GM19395 (cell line): ENCODE measurements around the gene MOGAT2.
A peak's percentile ranks its signal among the peaks of the same experiment; 100 is the strongest.
"Not testable (repeated sequence)": the region's sequence is repeated elsewhere in the genome, so short reads cannot be mapped to it uniquely, and the experiment has no call there.

Source experiments
- ATAC-seq: cut with Tn5 transposase; IDR thresholded peaks from one replicate; pipeline ENCODE4 v1.9.1; 2021; ENCODE audit warnings: mild to moderate bottlenecking, moderate library complexity; ENCODE audit not compliant: unreplicated experiment

The MOGAT2 gene

GRCh38 chr11:75717608-75718418 is at the start of gene MOGAT2:
Gene MOGAT2 (plus strand): TSS chr11:75717838. CDS start chr11:75717889, 51 bp downstream.
- no peak for ATAC-seq

- no peak for ATAC-seq
Measured at GRCh38 chr11:75668451-75669297, 49.0 kb upstream of the MOGAT2 start, which contains the start of gene MAP6. Gene MAP6 (minus strand): TSS chr11:75669038. CDS start chr11:75668369, 669 bp downstream.

- ATAC-seq: no peak
Measured at GRCh38 chr11:75673977-75674582, 43.6 kb upstream of the MOGAT2 start.

GRCh38 chr11:75677275-75677674 is 40.4 kb upstream of the MOGAT2 start:
- ATAC-seq: peak; percentile 58

- no peak for ATAC-seq
Measured at GRCh38 chr11:75677909-75678308, 39.7 kb upstream of the MOGAT2 start.

- ATAC-seq: no peak
Measured at GRCh38 chr11:75678620-75679259, 38.9 kb upstream of the MOGAT2 start.

GRCh38 chr11:75679566-75679965 is 38.1 kb upstream of the MOGAT2 start:
- ATAC-seq: no peak

- not testable (repeated sequence) for ATAC-seq
Measured at GRCh38 chr11:75683856-75684255, 33.8 kb upstream of the MOGAT2 start.

GRCh38 chr11:75689863-75690609 is 27.6 kb upstream of the MOGAT2 start:
- ATAC-seq: peak; percentile 86

- ATAC-seq: no peak
Measured at GRCh38 chr11:75691804-75692203, 25.8 kb upstream of the MOGAT2 start.

- no peak for ATAC-seq
Measured at GRCh38 chr11:75697906-75698581, 19.6 kb upstream of the MOGAT2 start.

- ATAC-seq: no peak
Measured at GRCh38 chr11:75700940-75701339, 16.7 kb upstream of the MOGAT2 start.

GRCh38 chr11:75703695-75704237 is 13.9 kb upstream of the MOGAT2 start:
- ATAC-seq: no peak

- ATAC-seq: no peak
Measured at GRCh38 chr11:75705541-75705940, 12.1 kb upstream of the MOGAT2 start.

GRCh38 chr11:75706260-75706729 is 11.3 kb upstream of the MOGAT2 start:
- ATAC-seq: peak; percentile 54

GRCh38 chr11:75714211-75714610 is 3.4 kb upstream of the MOGAT2 start:
- ATAC-seq: no peak

- no peak for ATAC-seq
Measured at GRCh38 chr11:75715688-75716087, 1.9 kb upstream of the MOGAT2 start.

- ATAC-seq: no peak
Measured at GRCh38 chr11:75716659-75717058, 979 bp upstream of the MOGAT2 start.
